AG09319 (cell line): ENCODE data around the gene IVD.

Experiments
- DNase-seq: peaks from one replicate; pipeline ENCODE4 v3.0.0-alpha.2; 2010; ENCODE audit warnings: low read depth; ENCODE audit errors: extremely low read depth
- TF ChIP-seq, protein P1 (sequence below): IDR thresholded peaks from 2 replicates; pipeline ENCODE4 v1.5.1; 2011; ENCODE audit warnings: low read depth, mild to moderate bottlenecking, inconsistent platforms, low read length, moderate library complexity

Gene IVD

DNA sequence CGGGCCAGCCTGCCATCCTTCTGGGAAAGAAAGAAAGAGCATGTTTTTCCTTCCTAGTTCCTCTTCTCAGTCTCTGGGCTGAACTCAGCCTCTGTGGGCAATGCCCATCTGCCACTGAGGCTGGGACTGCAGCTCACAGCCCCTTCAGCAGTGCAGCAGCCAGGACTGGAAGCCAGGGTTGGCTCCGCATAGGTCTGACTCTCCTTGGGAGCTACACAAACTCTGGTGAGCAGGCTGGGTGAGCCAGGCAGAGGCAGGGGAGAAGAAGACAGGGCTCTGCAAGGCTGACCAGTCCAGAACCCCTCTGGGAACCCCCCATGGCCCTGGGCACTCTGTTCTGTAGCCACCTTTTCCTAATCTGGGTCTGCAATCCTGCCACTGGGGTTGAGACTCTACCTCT, 44.0 kb upstream of the IVD start:
- no peak for DNase-seq
- TF ChIP-seq, protein P1, sequence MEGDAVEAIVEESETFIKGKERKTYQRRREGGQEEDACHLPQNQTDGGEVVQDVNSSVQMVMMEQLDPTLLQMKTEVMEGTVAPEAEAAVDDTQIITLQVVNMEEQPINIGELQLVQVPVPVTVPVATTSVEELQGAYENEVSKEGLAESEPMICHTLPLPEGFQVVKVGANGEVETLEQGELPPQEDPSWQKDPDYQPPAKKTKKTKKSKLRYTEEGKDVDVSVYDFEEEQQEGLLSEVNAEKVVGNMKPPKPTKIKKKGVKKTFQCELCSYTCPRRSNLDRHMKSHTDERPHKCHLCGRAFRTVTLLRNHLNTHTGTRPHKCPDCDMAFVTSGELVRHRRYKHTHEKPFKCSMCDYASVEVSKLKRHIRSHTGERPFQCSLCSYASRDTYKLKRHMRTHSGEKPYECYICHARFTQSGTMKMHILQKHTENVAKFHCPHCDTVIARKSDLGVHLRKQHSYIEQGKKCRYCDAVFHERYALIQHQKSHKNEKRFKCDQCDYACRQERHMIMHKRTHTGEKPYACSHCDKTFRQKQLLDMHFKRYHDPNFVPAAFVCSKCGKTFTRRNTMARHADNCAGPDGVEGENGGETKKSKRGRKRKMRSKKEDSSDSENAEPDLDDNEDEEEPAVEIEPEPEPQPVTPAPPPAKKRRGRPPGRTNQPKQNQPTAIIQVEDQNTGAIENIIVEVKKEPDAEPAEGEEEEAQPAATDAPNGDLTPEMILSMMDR: no peak

DNA sequence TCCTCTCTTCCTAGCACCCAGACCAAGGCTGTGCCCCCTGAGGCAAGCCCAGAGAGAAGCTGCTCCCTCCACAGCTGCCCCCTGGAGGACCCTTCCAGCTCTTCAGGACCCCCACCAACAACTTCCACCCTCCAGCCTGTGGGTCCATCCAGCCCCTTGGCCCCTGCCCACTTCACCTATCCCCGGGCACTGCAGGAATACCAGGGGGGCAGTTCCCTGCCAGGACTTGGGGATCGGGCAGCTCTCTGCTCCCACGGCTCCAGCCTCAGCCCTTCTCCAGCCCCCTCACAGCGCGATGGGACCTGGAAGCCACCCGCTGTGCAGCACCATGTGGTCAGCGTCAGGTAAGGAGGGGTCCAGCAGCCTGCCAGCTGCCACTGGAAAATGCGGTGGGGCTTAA, 42.0 kb upstream of the IVD start:
- TF ChIP-seq, protein P1: no peak
- DNase-seq: no peak

GRCh38 chr15:40364251-40364650, 41.3 kb upstream of the IVD start:
- no peak for DNase-seq
- TF ChIP-seq, protein P1: no peak

DNA sequence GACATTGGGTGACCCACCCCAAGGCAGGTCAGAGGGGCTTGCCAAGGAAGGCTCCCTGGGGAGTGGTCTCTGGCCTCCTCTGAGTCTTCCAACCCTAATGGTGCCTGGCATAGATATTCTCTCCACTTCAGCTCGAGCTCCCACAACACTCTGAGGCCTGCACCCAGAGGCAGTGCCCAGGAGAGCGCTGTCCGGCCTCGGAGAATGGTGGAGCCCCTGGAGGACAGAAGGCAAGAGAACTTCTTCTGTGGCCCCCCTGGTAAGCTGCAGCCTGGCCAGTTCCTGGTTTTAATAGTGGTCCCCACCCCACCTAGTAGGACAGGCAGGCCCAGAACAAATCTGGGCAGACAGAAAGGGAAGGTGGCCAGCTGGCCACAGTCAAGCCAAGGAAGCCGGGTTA, 40.6 kb upstream of the IVD start:
- no peak for DNase-seq

GRCh38 chr15:40365624-40366456, 39.8 kb upstream of the IVD start:
- DNase-seq: no peak
- TF ChIP-seq, protein P1: no peak

More for the DNA sequence above, 40.6 kb upstream of the IVD start:
- TF ChIP-seq, protein P1: no peak

DNA sequence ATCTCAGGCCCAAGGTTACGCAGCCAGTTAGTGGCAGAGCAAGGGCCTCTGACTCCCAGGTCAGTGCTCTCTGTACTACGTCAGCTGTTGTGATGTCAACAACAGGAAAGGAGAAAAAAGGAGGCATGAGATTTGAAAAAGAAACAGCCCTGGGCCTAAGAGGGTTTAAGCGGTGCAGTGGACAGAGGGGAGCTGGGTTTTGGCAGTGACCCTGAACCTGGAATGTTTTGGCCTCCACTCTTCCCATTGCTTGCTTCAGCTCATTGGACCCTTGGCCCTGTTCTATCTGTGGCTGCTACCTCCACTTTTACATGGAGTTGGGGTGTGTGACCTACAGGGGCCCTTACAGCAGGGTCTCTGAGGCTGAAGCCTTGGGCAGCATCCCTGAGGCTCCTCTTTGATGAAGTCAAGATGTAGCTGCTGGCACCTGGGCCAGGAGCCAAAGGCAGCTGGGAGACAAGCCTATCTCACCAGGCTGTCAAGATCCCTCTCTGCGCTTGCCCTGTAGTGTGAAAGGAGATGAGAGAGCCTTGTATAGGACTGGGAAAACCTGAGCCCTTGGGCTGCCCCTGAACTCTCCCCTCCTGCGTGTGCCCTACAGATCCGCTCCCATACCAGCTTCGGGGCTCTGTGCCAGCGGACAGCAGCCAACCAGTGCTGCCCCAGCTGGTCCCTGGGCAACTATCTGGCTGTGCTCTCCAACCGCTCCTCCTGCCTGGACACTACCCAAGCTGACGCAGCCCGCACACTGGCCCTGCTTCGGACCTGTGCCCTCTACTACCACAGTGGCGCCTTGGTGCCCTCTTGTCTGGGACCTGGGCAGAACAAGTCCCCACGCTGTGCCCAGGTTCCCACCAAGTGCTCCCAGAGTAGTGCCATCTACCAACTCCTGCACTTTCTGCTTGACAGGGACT, 38.9 kb upstream of the IVD start:
- DNase-seq: no peak
- TF ChIP-seq, protein P1: no peak

GRCh38 chr15:40367371-40367685, 38.3 kb upstream of the IVD start:
- DNase-seq: no peak

More at GRCh38 chr15:40367371-40367685, 38.3 kb upstream of the IVD start:
- TF ChIP-seq, protein P1: no peak
